DND-41 (cell line): ENCODE measurements around the gene HELB.

Source experiments
- ATAC-seq: fragments of 200-7000 bp; cut with Tn5 transposase; 3 replicates; pipeline ENCODE4 v1.9.1; 2021; ENCODE audit warnings: low read depth; ENCODE audit not compliant: insufficient read depth
- DNase-seq: peaks from one replicate; pipeline ENCODE4 v3.0.0-alpha.2; 2020
- H2AFZ ChIP-seq: 2 replicates; pipeline ENCODE4 v1.6.0; 2012; ENCODE audit warnings: low read depth, low read length
- H3K27ac ChIP-seq: 2 replicates; pipeline ENCODE4 v1.5.1; 2012; ENCODE audit warnings: low read length, inconsistent platforms
- H3K27me3 ChIP-seq: fragments of 200-600 bp; sonication (generic); 2 replicates; pipeline ENCODE4 v1.6.0; 2012; ENCODE audit warnings: low read length, mild to moderate bottlenecking, inconsistent platforms; ENCODE audit not compliant: insufficient read depth, poor library complexity
- H3K36me3 ChIP-seq: 2 replicates; pipeline ENCODE4 v1.5.1; 2012; ENCODE audit warnings: low read length, inconsistent platforms; ENCODE audit not compliant: insufficient read depth
- H3K4me1 ChIP-seq: 2 replicates; pipeline ENCODE4 v1.5.1; 2012; ENCODE audit warnings: mild to moderate bottlenecking, low read length; ENCODE audit not compliant: insufficient read depth
- H3K4me2 ChIP-seq: 2 replicates; pipeline ENCODE4 v1.6.0; 2012; ENCODE audit warnings: mild to moderate bottlenecking, moderate library complexity, low read length, inconsistent platforms; ENCODE audit not compliant: insufficient read depth
- H3K4me3 ChIP-seq, 2 experiments: fragments of 200-600 bp in 1 of 2; shearing (Covaris generic) in 1 of 2; 2 replicates each; pipeline ENCODE4 v1.5.1; 2012 to 2016; ENCODE audit warnings: inconsistent platforms in 2 of 2, low read length in 2 of 2, mild to moderate bottlenecking in 2 of 2, low read depth in 1 of 2, moderate library complexity in 1 of 2
- H3K79me2 ChIP-seq: 2 replicates; pipeline ENCODE4 v1.6.0; 2012; ENCODE audit warnings: low read length, inconsistent platforms; ENCODE audit not compliant: insufficient read depth
- H3K9ac ChIP-seq: 2 replicates; pipeline ENCODE4 v1.6.0; 2012; ENCODE audit warnings: low read depth, mild to moderate bottlenecking, inconsistent platforms, low read length, moderate library complexity
- H3K9me3 ChIP-seq: 2 replicates; pipeline ENCODE4 v1.5.1; 2012; ENCODE audit warnings: low read length, moderate library complexity, mild to moderate bottlenecking, inconsistent platforms; ENCODE audit not compliant: insufficient read depth, severe bottlenecking
- H4K20me1 ChIP-seq: 2 replicates; pipeline ENCODE4 v1.6.0; 2012; ENCODE audit warnings: low read length; ENCODE audit not compliant: insufficient read depth
- CTCF ChIP-seq: IDR thresholded peaks from 2 replicates; pipeline ENCODE4 v1.5.1; 2012; ENCODE audit warnings: borderline replicate concordance, low read length, moderate library complexity, mild to moderate bottlenecking; ENCODE audit not compliant: poor library complexity, severe bottlenecking; ENCODE audit errors: extremely low read depth
- EZH2 ChIP-seq: IDR thresholded peaks from 3 replicates; pipeline ENCODE4 v1.6.1; 2012; ENCODE audit warnings: borderline replicate concordance, low read depth, mild to moderate bottlenecking, moderate library complexity, low read length, inconsistent platforms; ENCODE audit not compliant: severe bottlenecking

The HELB gene

DNA sequence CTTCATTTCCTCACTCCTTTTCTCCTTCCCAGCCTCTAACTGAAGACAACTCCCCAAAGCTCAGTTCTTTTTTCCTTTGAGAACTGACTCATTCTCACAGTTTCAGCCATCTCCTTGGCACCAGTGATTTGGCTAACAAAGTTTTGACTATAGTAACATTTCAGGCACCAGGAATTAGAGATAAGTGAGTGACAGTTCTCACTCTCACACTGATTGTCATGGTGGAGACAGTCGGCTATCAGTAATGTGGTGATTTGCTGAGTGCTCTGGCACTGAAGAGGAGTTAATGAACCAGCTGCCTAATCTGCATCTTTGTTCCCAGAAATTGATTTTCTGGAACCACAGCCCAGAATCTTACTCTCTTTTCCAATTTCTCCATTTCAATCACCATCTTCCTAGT lies 29.5 kb downstream of the HELB start:
- no peaks in the 10 kb centered on the region for H3K4me1 ChIP-seq
- no peaks in the 10 kb centered on the region for H4K20me1 ChIP-seq
- H3K9me3 ChIP-seq = no peaks in the 10 kb centered on the region
- DNase-seq = no peak
- H3K36me3 ChIP-seq = peaks cover 15% of the 10 kb centered on the region
- H3K27ac ChIP-seq = no peak overlapping the region
- no peaks in the 10 kb centered on the region for H3K79me2 ChIP-seq
- no peaks in the 10 kb centered on the region for H3K27me3 ChIP-seq
- TF ChIP-seq CTCF = no peak
- TF ChIP-seq EZH2 = no peak
- H3K4me3 ChIP-seq = no peak overlapping the region
- no peak for ATAC-seq
- no peak overlapping the region for H3K9ac ChIP-seq
- H2AFZ ChIP-seq = no peak overlapping the region
- no peak overlapping the region for H3K4me2 ChIP-seq

DNA sequence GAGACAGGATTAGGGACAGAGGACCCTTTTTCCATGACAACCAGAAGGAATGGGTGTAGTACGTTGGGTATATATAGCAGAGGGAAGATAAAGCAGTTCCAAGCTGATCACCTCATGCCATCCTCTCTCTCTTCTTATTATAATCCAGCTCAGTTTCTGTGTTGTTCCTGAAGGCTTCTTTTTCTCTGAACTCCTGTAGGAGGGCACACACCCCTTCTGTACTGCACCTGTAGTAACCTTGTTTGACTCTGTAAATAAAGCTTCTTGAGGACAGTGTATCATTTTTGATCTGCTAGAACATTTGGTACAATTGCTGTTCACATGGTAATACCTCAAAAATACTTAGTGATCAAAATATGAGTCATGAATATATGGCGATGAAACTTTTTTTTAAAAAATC lies 33.5 kb downstream of the HELB start:
- no peak for DNase-seq
- Histone ChIP-seq H4K20me1 (no peaks in the 10 kb centered on the region), H3K9ac (no peak overlapping the region), H2AFZ (no peak overlapping the region), H3K4me1 (no peaks in the 10 kb centered on the region), H3K79me2 (no peaks in the 10 kb centered on the region), H3K4me3 (no peak overlapping the region), H3K9me3 (no peaks in the 10 kb centered on the region), H3K27ac (no peak overlapping the region), H3K36me3 (peaks cover 37% of the 10 kb centered on the region), H3K4me2 (no peak overlapping the region), H3K27me3 (no peaks in the 10 kb centered on the region)
- TF ChIP-seq CTCF (no peak), EZH2 (no peak)
- no peak for ATAC-seq

DNA sequence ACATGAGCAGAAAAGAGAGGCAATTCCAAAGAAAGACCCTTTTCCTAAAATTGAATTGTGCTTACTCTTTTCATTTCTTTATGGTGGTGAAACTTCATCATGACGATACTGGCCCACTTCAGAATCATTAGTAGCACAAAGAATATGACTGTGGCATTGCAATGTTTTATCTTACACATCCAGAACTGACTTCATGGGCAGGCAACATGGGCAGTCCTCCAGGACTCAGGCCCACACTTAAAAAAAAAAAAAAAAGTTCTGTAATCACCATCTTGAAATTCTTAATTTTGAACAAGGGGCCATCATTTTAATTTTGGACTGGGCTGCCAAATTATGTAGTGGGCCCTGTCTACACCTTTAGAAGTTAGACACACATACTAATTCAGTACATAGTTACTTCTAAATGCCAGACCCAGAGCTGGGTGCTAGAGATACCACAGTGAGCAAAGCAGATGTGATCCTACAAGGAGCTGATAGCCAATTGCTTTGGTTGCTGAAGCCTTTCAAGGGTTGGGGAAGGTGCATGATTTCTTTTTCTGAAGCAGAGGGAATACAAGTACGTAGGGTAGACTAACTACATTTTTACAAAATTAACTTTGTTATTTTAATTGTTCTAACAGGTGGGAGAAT lies 35.2 kb downstream of the HELB start:
- Histone ChIP-seq H3K79me2 (no peaks in the 10 kb centered on the region), H2AFZ (no peak overlapping the region), H3K9me3 (peaks cover 12% of the 10 kb centered on the region), H3K9ac (no peak overlapping the region), H3K4me2 (no peak overlapping the region), H3K36me3 (peaks cover 38% of the 10 kb centered on the region), H4K20me1 (no peaks in the 10 kb centered on the region), H3K27me3 (no peaks in the 10 kb centered on the region), H3K4me3 (no peak overlapping the region), H3K4me1 (no peaks in the 10 kb centered on the region), H3K27ac (no peak overlapping the region)
- ATAC-seq (no peak), DNase-seq (no peak)
- TF ChIP-seq EZH2 = no peak
- TF ChIP-seq CTCF = no peak
